OCI-LY7 (cell line): ENCODE results near the gene SPAAR. TPM values are rescaled to one million over a fixed set of nuclear protein-coding genes. Genes with fewer than 3 reads are reported as not detected.

Experiments used
- BruUV-seq: library from RNA; stranded (reverse); fragments of 400-500 nt; replicated peaks from 2 replicates; lab custom pipeline; 2021; lab: Mats Ljungman, UMichigan
- CTCF ChIA-PET: fragments of 300-600 bp; sonication (Branson Sonifier 250); formaldehyde crosslinking; loops from one replicate; lab custom pipeline; 2022; ENCODE audit warnings: antibody characterized with exemption; ENCODE audit not compliant: unreplicated experiment; lab: Charles Lee
- POLR2A ChIA-PET: fragments of 300-600 bp; sonication (Branson Sonifier 250); formaldehyde crosslinking; loops from one replicate; lab custom pipeline; 2022; ENCODE audit warnings: antibody characterized with exemption; lab: Charles Lee
- DNase-seq: peaks from one replicate; pipeline ENCODE4 v3.0.0-alpha.2; 2015; ENCODE audit warnings: low spot score
- H2AFZ ChIP-seq: fragments of 200-600 bp; sonication (generic), shearing (Covaris generic); 2 replicates; pipeline ENCODE4 v1.6.1; 2014; ENCODE audit warnings: mild to moderate bottlenecking, antibody characterized with exemption, low read length, moderate library complexity
- H3K27ac ChIP-seq: fragments of 200-600 bp; sonication (generic); 2 replicates; pipeline ENCODE4 v1.5.1; 2014; ENCODE audit warnings: mixed run types, low read depth, mild to moderate bottlenecking, moderate library complexity, low read length, inconsistent platforms; ENCODE audit not compliant: poor library complexity, severe bottlenecking
- H3K36me3 ChIP-seq: fragments of 200-600 bp; sonication (generic); 2 replicates; pipeline ENCODE4 v1.6.1; 2014; ENCODE audit warnings: mild to moderate bottlenecking, antibody characterized with exemption, low read length, moderate library complexity, mixed read lengths; ENCODE audit not compliant: insufficient read depth
- H3K4me1 ChIP-seq: fragments of 200-600 bp; sonication (generic); 2 replicates; pipeline ENCODE4 v1.5.1; 2014; ENCODE audit warnings: mild to moderate bottlenecking, low read length; ENCODE audit not compliant: insufficient read depth, poor library complexity, severe bottlenecking
- H3K4me2 ChIP-seq: fragments of 200-600 bp; sonication (generic); 2 replicates; pipeline ENCODE4 v1.6.1; 2014; ENCODE audit warnings: mild to moderate bottlenecking, low read length
- H3K4me3 ChIP-seq: fragments of 200-600 bp; sonication (generic); 2 replicates; pipeline ENCODE4 v1.5.1; 2014; ENCODE audit warnings: mild to moderate bottlenecking, low read depth, low read length; ENCODE audit not compliant: poor library complexity, severe bottlenecking
- H3K79me2 ChIP-seq: fragments of 200-600 bp; sonication (generic); 2 replicates; pipeline ENCODE4 v1.6.1; 2016; ENCODE audit warnings: low read depth, mild to moderate bottlenecking, low read length, moderate library complexity, mixed read lengths; ENCODE audit not compliant: insufficient read depth
- H3K9me2 ChIP-seq: fragments of 200-600 bp; sonication (generic); 2 replicates; pipeline ENCODE4 v1.6.1; 2016; ENCODE audit warnings: mild to moderate bottlenecking, low read length, mixed read lengths; ENCODE audit not compliant: insufficient read depth
- H3K9me3 ChIP-seq: fragments of 200-600 bp; sonication (generic); 2 replicates; pipeline ENCODE4 v1.6.1; 2014; ENCODE audit warnings: mild to moderate bottlenecking, mixed run types, low read length, mixed read lengths
- H4K20me1 ChIP-seq: fragments of 200-600 bp; sonication (generic); 2 replicates; pipeline ENCODE4 v1.6.1; 2014; ENCODE audit warnings: mild to moderate bottlenecking, antibody characterized with exemption, low read length, moderate library complexity, mixed read lengths; ENCODE audit not compliant: insufficient read depth
- CTCF ChIP-seq: fragments of 200-600 bp; sonication (generic); conservative IDR thresholded peaks from 2 replicates; pipeline ENCODE4 v1.5.1; 2014; ENCODE audit warnings: mild to moderate bottlenecking, antibody characterized with exemption, low read length, moderate library complexity, mixed read lengths
- EZH2phosphoT487 ChIP-seq: fragments of 200-600 bp; sonication (generic); IDR thresholded peaks from 2 replicates; pipeline ENCODE4 v1.6.1; 2018; ENCODE audit warnings: low read depth, borderline replicate concordance, mild to moderate bottlenecking, mixed run types, antibody characterized with exemption, low read length, moderate library complexity, mixed read lengths
- intact Hi-C: fragments of 100-400 bp; cut with micrococcal nuclease; formaldehyde crosslinking; loops from one replicate; pipeline ENCODE4 v1.10.0; 2022; ENCODE audit not compliant: unreplicated experiment
- total RNA-seq, 2 experiments: library from RNA; depleted of rRNA in 1 of 2; stranded (reverse); fragments of >200 nt in 1 of 2; shearing (Covaris generic) in 1 of 2; gene quantifications; 2 replicates each; pipeline ENCODE4 v1.2.3, GENCODE V29; 2014 to 2022

SPAAR gene
- total RNA-seq, 2 experiments from 2014 or later, result not detected

GRCh38 chr9:35898337-35898736 is 11.0 kb upstream of the SPAAR start:
- intact Hi-C loops, result no loop called here
- peak overlapping the region; percentile 64 for H3K27ac ChIP-seq
- DNase-seq, result no peak
- no peak overlapping the region for H3K4me3 ChIP-seq
- H3K36me3 ChIP-seq, result no peaks in the 10 kb centered on the region
- H3K4me2 ChIP-seq, result peak overlapping the region; percentile 52
- no peaks in the 10 kb centered on the region for H4K20me1 ChIP-seq
- POLR2A ChIA-PET, result interaction anchor here (0.7 to 0.9 kb wide), 2 partner anchors 53 to 131 kb away, joined by 3 read pairs; no protein-coding TSS in a partner anchor
- H3K9me2 ChIP-seq, result no peaks in the 10 kb centered on the region
- TF ChIP-seq CTCF (no peak), EZH2phosphoT487 (no peak)
- H3K79me2 ChIP-seq, result no peaks in the 10 kb centered on the region
- peak overlapping the region; percentile 60; the same call in 1 of the 2 replicates for H2AFZ ChIP-seq
- H3K4me1 ChIP-seq, result peaks cover 38% of the 10 kb centered on the region
- no TSS peak for BruUV-seq
- no peaks in the 10 kb centered on the region for H3K9me3 ChIP-seq
- CTCF ChIA-PET, result no interaction called here

DNA sequence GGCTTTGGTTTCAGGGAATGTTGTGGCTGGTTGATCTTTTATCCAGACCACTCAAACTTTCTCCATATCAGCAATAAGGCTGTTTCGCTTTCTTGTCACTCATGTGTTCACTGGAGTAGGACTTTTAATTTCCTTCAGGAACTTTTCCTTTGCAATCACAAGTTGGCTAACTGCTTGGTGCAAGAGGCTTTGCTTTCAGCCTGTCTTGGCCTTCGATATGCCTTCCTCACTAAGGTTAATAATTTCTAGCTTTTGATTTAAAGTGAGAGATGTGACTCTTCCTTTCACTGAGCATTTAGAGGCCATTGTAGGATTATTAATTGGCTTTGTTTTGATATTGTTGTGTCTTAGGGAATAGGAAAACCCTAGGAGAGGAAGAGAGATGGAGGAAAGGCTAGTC is 10.3 kb upstream of the SPAAR start:
- DNase-seq, result no peak
- CTCF ChIA-PET, result no interaction called here
- POLR2A ChIA-PET, result no interaction called here
- intact Hi-C loops, result no loop called here
- Histone ChIP-seq H3K4me2 (no peak overlapping the region; the same call in 1 of the 2 replicates), H3K4me1 (peaks cover 38% of the 10 kb centered on the region), H3K4me3 (no peak overlapping the region), H3K9me2 (no peaks in the 10 kb centered on the region), H4K20me1 (no peaks in the 10 kb centered on the region), H3K27ac (peak overlapping the region; percentile 64), H3K79me2 (no peaks in the 10 kb centered on the region), H2AFZ (peak overlapping the region; percentile 60; the same call in 1 of the 2 replicates), H3K9me3 (no peaks in the 10 kb centered on the region), H3K36me3 (no peaks in the 10 kb centered on the region)
- no peak for TF ChIP-seq CTCF
- no peak for TF ChIP-seq EZH2phosphoT487
- no TSS peak for BruUV-seq

GRCh38 chr9:35903049-35903448 is 6.2 kb upstream of the SPAAR start:
- ChIA-PET POLR2A (interaction anchor here (1.2 kb wide), 1 partner anchor 42 kb away, joined by 3 read pairs; no protein-coding TSS in a partner anchor), CTCF (no interaction called here)
- intact Hi-C loops, result loop anchor here (1.0 kb wide), 2 partner anchors 42 to 120 kb away; no protein-coding TSS in a partner anchor
- H3K9me2 ChIP-seq, result no peaks in the 10 kb centered on the region
- no peak overlapping the region for H3K4me2 ChIP-seq
- H2AFZ ChIP-seq, result no peak overlapping the region
- BruUV-seq, result no TSS peak
- no peaks in the 10 kb centered on the region for H4K20me1 ChIP-seq
- H3K27ac ChIP-seq, result no peak overlapping the region
- no peak overlapping the region for H3K4me3 ChIP-seq
- no peaks in the 10 kb centered on the region for H3K9me3 ChIP-seq
- H3K4me1 ChIP-seq, result peaks cover 22% of the 10 kb centered on the region
- TF ChIP-seq EZH2phosphoT487, result no peak
- peak; percentile 94 for TF ChIP-seq CTCF
- H3K36me3 ChIP-seq, result no peaks in the 10 kb centered on the region
- no peaks in the 10 kb centered on the region for H3K79me2 ChIP-seq
- peak; percentile 76 for DNase-seq
